Activated naive CD8-positive, alpha-beta T cell treated with anti-CD3 and anti-CD28 coated beads for 36 hours (primary cell): ENCODE measurements around the gene CDK19. TPM values are rescaled to one million over a fixed set of nuclear protein-coding genes. Genes with fewer than 3 reads are reported as not detected.
"Not testable (repeated sequence)": the region's sequence is repeated elsewhere in the genome, so short reads cannot be mapped to it uniquely, and the experiment has no call there.

Experiments
- DNase-seq: peaks from one replicate; pipeline ENCODE4 v3.0.0; 2021
- H3K27ac Mint-ChIP-seq: one replicate; pipeline ENCODE4 v1.8.0; 2022; ENCODE audit warnings: mild to moderate bottlenecking, moderate library complexity, mixed read lengths
- H3K27me3 Mint-ChIP-seq: one replicate; pipeline ENCODE4 v1.8.0; 2022; ENCODE audit warnings: mild to moderate bottlenecking, mixed read lengths
- H3K36me3 Mint-ChIP-seq: one replicate; pipeline ENCODE4 v1.8.0; 2021; ENCODE audit warnings: mild to moderate bottlenecking, mixed read lengths
- H3K4me1 Mint-ChIP-seq: one replicate; pipeline ENCODE4 v1.8.0; 2021; ENCODE audit warnings: mixed read lengths
- H3K4me3 Mint-ChIP-seq: one replicate; pipeline ENCODE4 v1.8.0; 2022; ENCODE audit warnings: mild to moderate bottlenecking, moderate library complexity, mixed read lengths
- H3K9me3 Mint-ChIP-seq: one replicate; pipeline ENCODE4 v1.8.0; 2022; ENCODE audit warnings: mixed read lengths
- total RNA-seq, 2 experiments: library from RNA; stranded (reverse); gene quantifications; one replicate each; pipeline ENCODE4 v1.2.3, GENCODE V29; 2021

CDK19 gene
- total RNA-seq, 2 experiments from 2014 or later: 8.8 to 9.2 TPM

- H3K4me1 Mint-ChIP-seq: peaks cover 2% of the 10 kb centered on the region
- no peak for DNase-seq
- peaks cover 5% of the 10 kb centered on the region for H3K36me3 Mint-ChIP-seq
- H3K27ac Mint-ChIP-seq: no peak overlapping the region
- no peaks in the 10 kb centered on the region for H3K27me3 Mint-ChIP-seq
- no peaks in the 10 kb centered on the region for H3K9me3 Mint-ChIP-seq
- no peak overlapping the region for H3K4me3 Mint-ChIP-seq
These were observed 59.8 kb downstream of the CDK19 start for GRCh38 chr6:110755411-110755834.

- not testable (repeated sequence) for H3K4me3 Mint-ChIP-seq, DNase-seq, H3K4me1 Mint-ChIP-seq, H3K27me3 Mint-ChIP-seq, H3K9me3 Mint-ChIP-seq, H3K36me3 Mint-ChIP-seq, H3K27ac Mint-ChIP-seq
These were observed 61.2 kb downstream of the CDK19 start for GRCh38 chr6:110753936-110754668.

DNA sequence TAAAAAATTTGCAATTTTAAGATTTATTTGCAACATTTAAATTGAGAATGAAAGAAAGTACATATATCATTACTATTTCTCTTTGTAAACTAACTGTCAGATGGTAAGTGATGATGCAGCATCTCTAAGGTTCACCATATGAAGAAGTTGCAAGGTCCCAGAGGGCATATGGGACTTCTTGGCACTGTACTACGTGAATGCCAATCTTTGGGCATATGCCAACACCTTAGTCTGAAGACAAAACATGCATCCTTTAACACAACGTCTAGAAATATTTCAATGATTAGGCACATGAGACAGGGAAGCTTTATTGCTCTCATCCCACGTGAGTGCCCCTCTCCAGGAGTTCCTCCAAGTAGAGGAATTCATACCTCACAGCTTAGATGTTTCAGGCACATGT is 66.8 kb downstream of the CDK19 start:
- no peak for DNase-seq
- Mint-ChIP-seq H3K27ac (no peak overlapping the region), H3K27me3 (no peaks in the 10 kb centered on the region), H3K4me3 (no peak overlapping the region), H3K4me1 (peaks cover 4% of the 10 kb centered on the region), H3K36me3 (peaks cover 11% of the 10 kb centered on the region), H3K9me3 (peaks cover 1% of the 10 kb centered on the region)

DNA sequence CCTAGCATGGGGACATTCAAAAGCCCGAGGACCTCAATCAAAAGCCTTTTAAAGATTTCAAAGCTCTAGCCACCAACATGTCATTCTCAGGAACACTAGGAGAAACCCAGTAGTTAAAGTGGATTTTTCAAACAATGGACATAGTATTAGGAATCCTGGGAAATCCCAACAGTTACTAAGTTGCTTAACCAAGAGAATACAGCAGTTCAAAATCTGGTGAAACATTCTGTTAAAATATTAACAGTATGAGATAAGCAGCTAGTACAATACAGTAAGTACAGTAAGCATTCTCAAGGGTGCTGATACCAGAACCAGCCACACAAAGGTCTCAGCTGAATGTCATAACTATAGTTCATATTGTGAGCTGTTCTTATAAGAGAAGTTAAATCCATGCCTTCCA is 68.6 kb downstream of the CDK19 start:
- H3K9me3 Mint-ChIP-seq: peaks cover 13% of the 10 kb centered on the region
- DNase-seq: no peak
- peaks cover 23% of the 10 kb centered on the region for H3K36me3 Mint-ChIP-seq
- peaks cover 4% of the 10 kb centered on the region for H3K4me1 Mint-ChIP-seq
- no peaks in the 10 kb centered on the region for H3K27me3 Mint-ChIP-seq
- no peak overlapping the region for H3K27ac Mint-ChIP-seq
- H3K4me3 Mint-ChIP-seq: no peak overlapping the region

DNA sequence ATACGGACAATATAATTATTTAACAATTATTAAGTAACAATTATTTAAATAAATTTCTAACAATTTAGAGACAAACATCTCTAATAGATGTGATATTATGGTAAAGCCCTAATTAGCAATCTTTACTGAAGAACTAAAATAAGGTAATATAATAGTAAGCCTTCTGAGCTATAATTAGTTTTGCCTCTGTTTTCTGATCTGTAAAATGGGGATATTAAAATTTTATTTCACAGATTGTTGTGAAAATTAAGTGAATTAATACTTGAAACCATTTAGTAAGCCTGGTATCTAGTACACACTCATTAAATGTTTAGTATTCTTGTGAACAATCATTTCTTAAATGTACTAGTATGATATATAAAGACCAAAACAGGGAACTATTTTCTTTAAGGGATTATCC is 70.3 kb downstream of the CDK19 start:
- peaks cover 4% of the 10 kb centered on the region for H3K4me1 Mint-ChIP-seq
- peaks cover 37% of the 10 kb centered on the region for H3K36me3 Mint-ChIP-seq
- H3K27ac Mint-ChIP-seq: no peak overlapping the region
- no peaks in the 10 kb centered on the region for H3K27me3 Mint-ChIP-seq
- H3K9me3 Mint-ChIP-seq: peaks cover 21% of the 10 kb centered on the region
- no peak for DNase-seq
- H3K4me3 Mint-ChIP-seq: no peak overlapping the region

GRCh38 chr6:110742552-110742951 is 72.7 kb downstream of the CDK19 start:
- Mint-ChIP-seq H3K36me3 (peaks cover 37% of the 10 kb centered on the region), H3K9me3 (peaks cover 21% of the 10 kb centered on the region)
- H3K4me3 Mint-ChIP-seq, H3K27ac Mint-ChIP-seq, H3K4me1 Mint-ChIP-seq, DNase-seq, H3K27me3 Mint-ChIP-seq: not testable (repeated sequence)

DNA sequence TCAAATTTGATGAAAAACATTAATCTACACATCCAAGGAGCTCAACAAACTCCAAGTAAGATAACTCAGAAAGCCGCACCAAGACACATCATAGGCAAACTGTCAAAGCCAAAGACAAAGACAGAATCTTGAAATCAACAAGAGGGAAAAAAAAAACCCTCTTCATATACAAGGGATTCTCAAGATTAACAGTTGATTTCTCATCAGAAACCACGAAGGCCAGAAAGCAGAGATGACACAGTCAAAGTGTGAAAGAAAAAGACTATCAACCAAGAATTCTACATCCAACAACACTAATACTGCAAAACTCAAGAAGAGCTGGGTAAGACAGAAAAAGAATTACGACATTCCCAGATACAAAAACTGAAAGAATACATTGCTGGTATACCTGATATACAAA is 73.8 kb downstream of the CDK19 start:
- Mint-ChIP-seq H3K27me3 (no peaks in the 10 kb centered on the region), H3K9me3 (peaks cover 21% of the 10 kb centered on the region), H3K27ac (no peak overlapping the region), H3K4me1 (no peaks in the 10 kb centered on the region), H3K36me3 (peaks cover 37% of the 10 kb centered on the region), H3K4me3 (no peak overlapping the region)
- DNase-seq: no peak

- Mint-ChIP-seq H3K4me1 (no peaks in the 10 kb centered on the region), H3K9me3 (peaks cover 21% of the 10 kb centered on the region), H3K27me3 (no peaks in the 10 kb centered on the region)
These were observed 76.3 kb downstream of the CDK19 start for GRCh38 chr6:110738899-110739365.

GRCh38 chr6:110735666-110736065 is 79.6 kb downstream of the CDK19 start:
- DNase-seq: no peak
- peaks cover 2% of the 10 kb centered on the region for H3K9me3 Mint-ChIP-seq
- no peak overlapping the region for H3K4me3 Mint-ChIP-seq
- H3K4me1 Mint-ChIP-seq: no peaks in the 10 kb centered on the region
- H3K27ac Mint-ChIP-seq: no peak overlapping the region
- H3K27me3 Mint-ChIP-seq: no peaks in the 10 kb centered on the region
- H3K36me3 Mint-ChIP-seq: peaks cover 5% of the 10 kb centered on the region

More at GRCh38 chr6:110738899-110739365, 76.3 kb downstream of the CDK19 start:
- no peak for DNase-seq
- no peak overlapping the region for H3K27ac Mint-ChIP-seq
- H3K36me3 Mint-ChIP-seq: peaks cover 32% of the 10 kb centered on the region
- H3K4me3 Mint-ChIP-seq: no peak overlapping the region

DNA sequence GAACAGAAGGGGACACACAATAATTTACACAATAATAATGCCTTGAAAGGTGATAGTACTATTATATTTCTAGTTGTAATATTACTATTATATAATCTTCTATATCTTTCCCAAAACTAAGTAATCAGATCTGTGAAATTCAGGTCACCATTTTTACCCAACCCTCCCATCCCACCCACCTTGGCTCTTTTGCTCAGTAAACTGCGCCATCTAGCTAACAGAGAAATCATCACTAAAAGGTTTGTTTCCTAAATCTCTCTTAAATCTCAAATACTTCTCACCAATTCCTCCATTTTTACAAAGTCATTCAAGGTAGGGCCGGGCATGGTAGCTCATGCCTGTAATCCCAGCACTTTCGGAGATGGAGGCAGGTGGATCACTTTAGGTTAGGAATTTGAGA is 83.4 kb downstream of the CDK19 start:
- H3K27me3 Mint-ChIP-seq: no peaks in the 10 kb centered on the region
- no peak overlapping the region for H3K4me3 Mint-ChIP-seq
- no peak overlapping the region for H3K27ac Mint-ChIP-seq
- H3K9me3 Mint-ChIP-seq: no peaks in the 10 kb centered on the region
- H3K36me3 Mint-ChIP-seq: no peaks in the 10 kb centered on the region
- no peak for DNase-seq
- H3K4me1 Mint-ChIP-seq: no peaks in the 10 kb centered on the region

GRCh38 chr6:110731196-110731595 is 84.1 kb downstream of the CDK19 start:
- Mint-ChIP-seq H3K27ac (no peak overlapping the region), H3K36me3 (no peaks in the 10 kb centered on the region), H3K9me3 (no peaks in the 10 kb centered on the region)

GRCh38 chr6:110728501-110728900 is 86.8 kb downstream of the CDK19 start:
- DNase-seq: no peak
- Mint-ChIP-seq H3K4me3 (no peak overlapping the region), H3K36me3 (no peaks in the 10 kb centered on the region), H3K27ac (no peak overlapping the region), H3K27me3 (no peaks in the 10 kb centered on the region), H3K9me3 (no peaks in the 10 kb centered on the region), H3K4me1 (no peaks in the 10 kb centered on the region)

More at GRCh38 chr6:110731196-110731595, 84.1 kb downstream of the CDK19 start:
- Mint-ChIP-seq H3K4me3 (no peak overlapping the region), H3K4me1 (no peaks in the 10 kb centered on the region), H3K27me3 (no peaks in the 10 kb centered on the region)
- DNase-seq: no peak

- no peaks in the 10 kb centered on the region for H3K4me1 Mint-ChIP-seq
- no peak for DNase-seq
- H3K27me3 Mint-ChIP-seq: no peaks in the 10 kb centered on the region
- no peak overlapping the region for H3K27ac Mint-ChIP-seq
- H3K9me3 Mint-ChIP-seq: no peaks in the 10 kb centered on the region
- no peak overlapping the region for H3K4me3 Mint-ChIP-seq
- peaks cover 5% of the 10 kb centered on the region for H3K36me3 Mint-ChIP-seq
These were observed 92.3 kb downstream of the CDK19 start for GRCh38 chr6:110723017-110723416.

GRCh38 chr6:110720066-110720465 is 95.2 kb downstream of the CDK19 start:
- DNase-seq: no peak
- H3K27ac Mint-ChIP-seq: no peak overlapping the region
- H3K9me3 Mint-ChIP-seq: no peaks in the 10 kb centered on the region
- H3K4me1 Mint-ChIP-seq: peaks cover 3% of the 10 kb centered on the region
- H3K36me3 Mint-ChIP-seq: peaks cover 5% of the 10 kb centered on the region
- no peaks in the 10 kb centered on the region for H3K27me3 Mint-ChIP-seq
- H3K4me3 Mint-ChIP-seq: no peak overlapping the region

DNA sequence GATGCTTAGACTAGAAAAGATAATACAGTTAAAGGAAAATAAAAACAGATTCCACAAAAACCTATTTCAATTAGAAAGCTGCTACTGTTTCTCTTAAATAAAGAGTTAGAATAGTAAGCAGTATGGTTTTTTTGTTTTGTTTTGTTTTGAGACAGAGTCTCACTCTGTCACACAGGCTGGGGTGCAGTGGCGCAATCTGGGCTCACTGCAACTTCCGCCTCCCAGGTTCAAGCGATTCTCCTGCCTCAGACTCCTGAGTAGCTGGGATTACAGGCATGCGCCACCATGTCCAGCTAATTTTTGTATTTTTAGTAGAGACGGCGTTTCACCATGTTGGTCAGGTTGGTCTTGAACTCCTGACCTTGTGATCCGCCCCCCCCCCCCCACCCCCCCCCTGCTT is 95.7 kb downstream of the CDK19 start:
- DNase-seq, H3K27me3 Mint-ChIP-seq, H3K4me1 Mint-ChIP-seq, H3K36me3 Mint-ChIP-seq, H3K9me3 Mint-ChIP-seq, H3K4me3 Mint-ChIP-seq, H3K27ac Mint-ChIP-seq: not testable (repeated sequence)

- H3K27me3 Mint-ChIP-seq: no peaks in the 10 kb centered on the region
- H3K9me3 Mint-ChIP-seq: no peaks in the 10 kb centered on the region
- peaks cover 3% of the 10 kb centered on the region for H3K4me1 Mint-ChIP-seq
- H3K4me3 Mint-ChIP-seq: no peak overlapping the region
- H3K36me3 Mint-ChIP-seq: no peaks in the 10 kb centered on the region
- no peak for DNase-seq
- no peak overlapping the region for H3K27ac Mint-ChIP-seq
These were observed 101.1 kb downstream of the CDK19 start for GRCh38 chr6:110714143-110714542.
